Body of pancreas (tissue), 4 donors: Measurements from ENCODE around the gene MAPK8IP3. TPM values are rescaled to one million over a fixed set of nuclear protein-coding genes. Genes with fewer than 3 reads are reported as not detected.

Experiments used
- ATAC-seq: fragments of 150-250 bp; one replicate; pipeline ENCODE4 v1.9.1; 2016
- DNase-seq, 4 donors: peaks; one replicate each; pipeline ENCODE4 v3.0.0-alpha.2; 2019
- H3K27ac ChIP-seq, 4 donors: fragments of 200-600 bp; sonication (generic); 1 replicate in 3 of 4; 2 replicates in 1 of 4; pipeline versions ENCODE4 v1.5.1 to v1.6.1; 2016 to 2019; ENCODE audit warnings: mild to moderate bottlenecking in 1 of 4, mixed read lengths in 1 of 4, moderate library complexity in 1 of 4
- H3K27me3 ChIP-seq, 2 donors: fragments of 200-600 bp; sonication (generic); one replicate each; pipeline ENCODE4 v1.6.0; 2016; ENCODE audit warnings: mild to moderate bottlenecking in 1 of 2
- H3K36me3 ChIP-seq, 2 donors: fragments of 200-600 bp; sonication (generic); replicated peaks in 1 of 2; 2 replicates each; pipeline ENCODE4 v1.5.1; 2016; ENCODE audit warnings: low read depth in 2 of 2; ENCODE audit not compliant: insufficient read depth in 1 of 2
- H3K4me1 ChIP-seq: fragments of 200-600 bp; sonication (generic); one replicate; pipeline ENCODE4 v1.6.0; 2016
- H3K4me3 ChIP-seq, 2 donors: fragments of 200-600 bp; sonication (generic); 1 replicate in 1 of 2; 2 replicates in 1 of 2; pipeline ENCODE4 v1.5.1; 2016 to 2019
- H3K9me3 ChIP-seq, 3 donors: fragments of 200-600 bp; sonication (generic); 1 replicate in 2 of 3; 2 replicates in 1 of 3; pipeline ENCODE4 v1.5.1; 2016
- POLR2A ChIP-seq, 3 donors: fragments of 450-650 bp; IDR thresholded peaks; one replicate each; pipeline ENCODE4 v1.6.1; 2016; ENCODE audit warnings: antibody characterized with exemption in 3 of 3, mild to moderate bottlenecking in 2 of 3
- WGBS, 2 donors: methylation state at CpG; one replicate each; pipeline ENCODE4 v1.1.5; 2017; 5-methylcytosine and 5-hydroxymethylcytosine counted together
- intact Hi-C: fragments of 100-400 bp; cut with DNase I; formaldehyde crosslinking; loops from one replicate; pipeline ENCODE4 v1.15.1; 2023
- total RNA-seq, 2 donors: library from RNA; depleted of rRNA; stranded (reverse); fragments of >200 nt; gene quantifications; one replicate each; pipeline ENCODE4 v1.1.0, GENCODE V29; 2016
- TF ChIP-seq, protein P1 (sequence below), 7 experiments: fragments of 450-650 bp in 4 of 7; fragments of 200-600 bp in 3 of 7; sonication (generic) in 3 of 7; IDR thresholded peaks; one replicate each; pipeline ENCODE4 v1.5.1; 2016 to 2019; ENCODE audit warnings: antibody characterized with exemption in 7 of 7

MAPK8IP3 gene
- total RNA-seq, 2 donors from 2014 or later: 79.9 to 103 TPM

- Histone ChIP-seq H3K9me3 (no peaks in the 10 kb centered on the region), H3K4me1 (no peaks in the 10 kb centered on the region), H3K4me3 (no peak overlapping the region), H3K27ac (no peak overlapping the region), H3K36me3 (peaks cover 18 to 27% of the 10 kb centered on the region in 2 donors), H3K27me3 (no peaks in the 10 kb centered on the region)
- DNase-seq (no peak), ATAC-seq (no peak)
- intact Hi-C loops: no loop called here
- WGBS, 2 donors: 83 to 97% methylated on average over 12 to 22 of the region's 24 CpGs
- TF ChIP-seq POLR2A (IDR thresholded peaks at IDR 0.05): no peak
- TF ChIP-seq, protein P1, sequence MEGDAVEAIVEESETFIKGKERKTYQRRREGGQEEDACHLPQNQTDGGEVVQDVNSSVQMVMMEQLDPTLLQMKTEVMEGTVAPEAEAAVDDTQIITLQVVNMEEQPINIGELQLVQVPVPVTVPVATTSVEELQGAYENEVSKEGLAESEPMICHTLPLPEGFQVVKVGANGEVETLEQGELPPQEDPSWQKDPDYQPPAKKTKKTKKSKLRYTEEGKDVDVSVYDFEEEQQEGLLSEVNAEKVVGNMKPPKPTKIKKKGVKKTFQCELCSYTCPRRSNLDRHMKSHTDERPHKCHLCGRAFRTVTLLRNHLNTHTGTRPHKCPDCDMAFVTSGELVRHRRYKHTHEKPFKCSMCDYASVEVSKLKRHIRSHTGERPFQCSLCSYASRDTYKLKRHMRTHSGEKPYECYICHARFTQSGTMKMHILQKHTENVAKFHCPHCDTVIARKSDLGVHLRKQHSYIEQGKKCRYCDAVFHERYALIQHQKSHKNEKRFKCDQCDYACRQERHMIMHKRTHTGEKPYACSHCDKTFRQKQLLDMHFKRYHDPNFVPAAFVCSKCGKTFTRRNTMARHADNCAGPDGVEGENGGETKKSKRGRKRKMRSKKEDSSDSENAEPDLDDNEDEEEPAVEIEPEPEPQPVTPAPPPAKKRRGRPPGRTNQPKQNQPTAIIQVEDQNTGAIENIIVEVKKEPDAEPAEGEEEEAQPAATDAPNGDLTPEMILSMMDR (IDR thresholded peaks at IDR 0.05): no peak
These were observed 57.0 kb downstream of the MAPK8IP3 start for GRCh38 chr16:1762879-1763520.

- 91 to 97% methylated on average over 38 to 58 of the region's 81 CpGs for WGBS, 2 donors
- no peak for TF ChIP-seq POLR2A (IDR thresholded peaks at IDR 0.05)
- TF ChIP-seq, protein P1 (IDR thresholded peaks at IDR 0.05): no peak
- DNase-seq (no peak), ATAC-seq (no peak)
- H3K27me3 ChIP-seq: no peaks in the 10 kb centered on the region
- no peaks in the 10 kb centered on the region for H3K4me1 ChIP-seq
- peaks cover 18 to 28% of the 10 kb centered on the region in 2 donors for H3K36me3 ChIP-seq
- no peaks in the 10 kb centered on the region for H3K9me3 ChIP-seq
- H3K4me3 ChIP-seq: no peak overlapping the region
- H3K27ac ChIP-seq: no peak overlapping the region
- intact Hi-C loops: no loop called here
These were observed 57.8 kb downstream of the MAPK8IP3 start for GRCh38 chr16:1763521-1764511.

- intact Hi-C loops: no loop called here
- DNase-seq (no peak), ATAC-seq (no peak)
- TF ChIP-seq POLR2A (IDR thresholded peaks at IDR 0.05): no peak
- no peaks in the 10 kb centered on the region for H3K9me3 ChIP-seq
- H3K4me1 ChIP-seq: peaks cover 9% of the 10 kb centered on the region
- WGBS, 2 donors: 80 to 96% methylated on average over 1 to 21 of the region's 21 CpGs
- H3K4me3 ChIP-seq: no peak overlapping the region
- peaks cover 18 to 28% of the 10 kb centered on the region in 2 donors for H3K36me3 ChIP-seq
- H3K27me3 ChIP-seq: no peaks in the 10 kb centered on the region
- no peak overlapping the region for H3K27ac ChIP-seq
These were observed 59.0 kb downstream of the MAPK8IP3 start for GRCh38 chr16:1764971-1765370.

DNA sequence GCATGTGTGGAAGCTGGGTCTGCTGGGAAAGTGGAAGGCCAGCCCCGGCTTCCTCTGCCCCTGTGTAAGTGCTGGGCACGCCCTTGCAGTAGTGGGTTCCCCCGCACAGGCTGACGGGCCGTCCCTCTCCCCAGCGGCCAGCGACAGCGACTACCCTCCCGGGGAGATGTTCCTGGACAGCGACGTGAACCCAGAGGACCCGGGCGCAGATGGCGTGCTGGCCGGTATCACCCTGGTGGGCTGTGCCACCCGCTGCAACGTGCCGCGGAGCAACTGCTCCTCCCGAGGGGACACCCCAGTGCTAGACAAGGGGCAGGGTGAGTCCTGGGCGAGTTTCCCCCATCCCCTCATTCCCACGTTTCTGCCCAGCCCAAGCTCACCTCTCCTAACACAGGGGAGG, 59.8 kb downstream of the MAPK8IP3 start:
- intact Hi-C loops: no loop called here
- peaks cover 15 to 24% of the 10 kb centered on the region in 2 donors for H3K36me3 ChIP-seq
- no peaks in the 10 kb centered on the region for H3K9me3 ChIP-seq
- TF ChIP-seq POLR2A (IDR thresholded peaks at IDR 0.05): no peak
- TF ChIP-seq, protein P1 (IDR thresholded peaks at IDR 0.05): no peak
- no peak overlapping the region for H3K27ac ChIP-seq
- no peak for DNase-seq
- peaks cover 17% of the 10 kb centered on the region for H3K4me1 ChIP-seq
- 89 to 91% methylated on average over 17 to 22 of the region's 22 CpGs for WGBS, 2 donors
- no peak for ATAC-seq
- no peak overlapping the region for H3K4me3 ChIP-seq
- no peaks in the 10 kb centered on the region for H3K27me3 ChIP-seq

GRCh38 chr16:1766231-1766630, 60.2 kb downstream of the MAPK8IP3 start:
- Histone ChIP-seq H3K4me3 (no peak overlapping the region), H3K27me3 (no peaks in the 10 kb centered on the region), H3K4me1 (peaks cover 19% of the 10 kb centered on the region), H3K9me3 (no peaks in the 10 kb centered on the region), H3K27ac (no peak overlapping the region), H3K36me3 (peaks cover 12 to 22% of the 10 kb centered on the region in 2 donors)
- ATAC-seq: no peak
- intact Hi-C loops: no loop called here
- WGBS, 2 donors: 86% methylated on average over 15 of the region's 19 CpGs; no CpG with 5 or more reads in 1 of the 2 donors
- TF ChIP-seq POLR2A (IDR thresholded peaks at IDR 0.05): no peak
- TF ChIP-seq, protein P1 (IDR thresholded peaks at IDR 0.05): no peak
- DNase-seq: no peak
